ENCODE measurements around the gene ST7. TPM values are rescaled to one million over a fixed set of nuclear protein-coding genes. Genes with fewer than 3 reads are reported as not detected.

ST7 gene
- polyA plus RNA-seq, 1 donor from 2014 or later = 76.8 TPM

- H3K27me3 ChIP-seq (ENCODE audit: insufficient read depth, low read depth, low read length) = no peaks in the 10 kb centered on the region
- no peak overlapping the region for H3K4me3 ChIP-seq (ENCODE audit: low read length)
- no peak overlapping the region for H3K27ac ChIP-seq (ENCODE audit: low read length)
- peaks cover 4% of the 10 kb centered on the region for H3F3A ChIP-seq (ENCODE audit: insufficient read depth, low read length, poor library complexity, severe bottlenecking)
- H2AFZ ChIP-seq (ENCODE audit: low read depth, low read length) = no peak overlapping the region
- no peak overlapping the region for H3K9ac ChIP-seq (ENCODE audit: low read length)
- H3K9me2 ChIP-seq (ENCODE audit: insufficient read depth, low read length) = peaks cover 2% of the 10 kb centered on the region
- peaks cover 39% of the 10 kb centered on the region for H3K79me2 ChIP-seq (replicated peaks; ENCODE audit: insufficient read depth, low read length)
- no peaks in the 10 kb centered on the region for H3K36me3 ChIP-seq (ENCODE audit: insufficient read depth, low read length)
- H3K9me3 ChIP-seq (ENCODE audit: low read length) = no peaks in the 10 kb centered on the region
- no peak overlapping the region for H3K4me2 ChIP-seq (ENCODE audit: low read length)
- TF ChIP-seq EZH2 (IDR thresholded peaks at IDR 0.05; ENCODE audit: borderline replicate concordance, insufficient read depth, low read length, poor library complexity, severe bottlenecking) (no peak), CTCF (IDR thresholded peaks at IDR 0.05; ENCODE audit: poor library complexity, severe bottlenecking) (no peak), RAD21 (conservative IDR thresholded peaks at IDR 0.05) (no peak), POLR2AphosphoS5 (IDR thresholded peaks at IDR 0.05) (no peak), MXI1 (conservative IDR thresholded peaks at IDR 0.05; ENCODE audit: poor library complexity, severe bottlenecking) (no peak), REST (IDR thresholded peaks at IDR 0.05; ENCODE audit: borderline replicate concordance) (no peak), EP300 (conservative IDR thresholded peaks at IDR 0.05; ENCODE audit: poor library complexity, severe bottlenecking) (no peak), TAF1 (IDR thresholded peaks at IDR 0.05; ENCODE audit: low read depth) (no peak)
- peaks cover 36% of the 10 kb centered on the region for H4K20me1 ChIP-seq (ENCODE audit: insufficient read depth)
Observed at GRCh38 chr7:117074378-117074777, 121.1 kb downstream of the ST7 start.

GRCh38 chr7:117075934-117076333 is 122.6 kb downstream of the ST7 start:
- H3K79me2 ChIP-seq (replicated peaks; ENCODE audit: insufficient read depth, low read length) = peaks cover 28% of the 10 kb centered on the region

More at GRCh38 chr7:117075934-117076333, 122.6 kb downstream of the ST7 start:
- Histone ChIP-seq H3F3A (ENCODE audit: insufficient read depth, low read length, poor library complexity, severe bottlenecking) (peaks cover 9% of the 10 kb centered on the region), H3K9me3 (ENCODE audit: low read length) (no peaks in the 10 kb centered on the region), H3K9me2 (ENCODE audit: insufficient read depth, low read length) (peaks cover 2% of the 10 kb centered on the region), H3K4me2 (ENCODE audit: low read length) (no peak overlapping the region), H2AFZ (ENCODE audit: low read depth, low read length) (no peak overlapping the region), H3K27ac (ENCODE audit: low read length) (no peak overlapping the region), H3K9ac (ENCODE audit: low read length) (no peak overlapping the region), H3K4me3 (ENCODE audit: low read length) (no peak overlapping the region), H4K20me1 (ENCODE audit: insufficient read depth) (peaks cover 30% of the 10 kb centered on the region), H3K36me3 (ENCODE audit: insufficient read depth, low read length) (no peaks in the 10 kb centered on the region), H3K27me3 (ENCODE audit: insufficient read depth, low read depth, low read length) (no peaks in the 10 kb centered on the region)
- TF ChIP-seq EP300 (conservative IDR thresholded peaks at IDR 0.05; ENCODE audit: poor library complexity, severe bottlenecking) = no peak
- no peak for TF ChIP-seq TAF1 (IDR thresholded peaks at IDR 0.05; ENCODE audit: low read depth)
- TF ChIP-seq EZH2 (IDR thresholded peaks at IDR 0.05; ENCODE audit: borderline replicate concordance, insufficient read depth, low read length, poor library complexity, severe bottlenecking) = no peak
- TF ChIP-seq RAD21 (conservative IDR thresholded peaks at IDR 0.05) = no peak
- no peak for TF ChIP-seq CTCF (IDR thresholded peaks at IDR 0.05; ENCODE audit: poor library complexity, severe bottlenecking)
- TF ChIP-seq REST (IDR thresholded peaks at IDR 0.05; ENCODE audit: borderline replicate concordance) = no peak
- TF ChIP-seq SMC3 (conservative IDR thresholded peaks at IDR 0.05; ENCODE audit: poor library complexity) = no peak
- no peak for TF ChIP-seq MXI1 (conservative IDR thresholded peaks at IDR 0.05; ENCODE audit: poor library complexity, severe bottlenecking)
- TF ChIP-seq POLR2AphosphoS5 (IDR thresholded peaks at IDR 0.05) = no peak
